GM12878 (cell line): Measurements from ENCODE around the gene PLK4.

Experiments used
- CREB1 ChIP-seq: IDR thresholded peaks from 2 replicates; pipeline ENCODE4 v1.6.1; 2012; ENCODE audit warnings: low read depth, mild to moderate bottlenecking, inconsistent platforms
- CTCF ChIP-seq, 3 experiments: IDR thresholded peaks in 2 of 3; conservative IDR thresholded peaks in 1 of 3; 2 replicates each; pipeline ENCODE4 v1.5.1; 2011; ENCODE audit warnings: low read depth in 3 of 3, low read length in 3 of 3, mild to moderate bottlenecking in 3 of 3, control low read depth in 2 of 3, moderate library complexity in 2 of 3, inconsistent platforms in 1 of 3, mixed read lengths in 1 of 3; ENCODE audit not compliant: control insufficient read depth in 2 of 3, insufficient read depth in 1 of 3; ENCODE audit errors: extremely low read depth in 1 of 3
- PBX3 ChIP-seq: IDR thresholded peaks from 2 replicates; pipeline ENCODE4 v1.6.1; 2011; ENCODE audit warnings: mild to moderate bottlenecking, low read depth, low read length, moderate library complexity; ENCODE audit not compliant: insufficient replicate concordance
- TCF12 ChIP-seq: IDR thresholded peaks from 2 replicates; pipeline ENCODE4 v1.6.1; 2011; ENCODE audit warnings: low read depth, mild to moderate bottlenecking, low read length

- TF ChIP-seq TCF12: no peak
- no peak for TF ChIP-seq PBX3
- no peak for TF ChIP-seq CTCF (IDR thresholded peaks at IDR 0.05 in 2 of 3, conservative IDR thresholded peaks at IDR 0.05 in 1 of 3; ENCODE audit: control insufficient read depth in 2 of 3, extremely low read depth in 1 of 3, insufficient read depth in 1 of 3, low read depth in 3 of 3, low read length in 3 of 3)
- TF ChIP-seq CREB1: no peak
These were observed 34.6 kb upstream of the PLK4 start for GRCh38 chr4:127846061-127846460.
